Activated CD4-positive, alpha-beta T cell treated with anti-CD3 and anti-CD28 coated beads for 4 hours (primary cell): ENCODE results near the gene DBNDD2.

Experiments used
- DNase-seq, 2 donors: peaks; one replicate each; pipeline ENCODE4 v3.0.0-alpha.2; 2020

The DBNDD2 gene

GRCh38 chr20:45419188-45420091 lies 11.4 kb downstream of the DBNDD2 start:
- no peak for DNase-seq

DNA sequence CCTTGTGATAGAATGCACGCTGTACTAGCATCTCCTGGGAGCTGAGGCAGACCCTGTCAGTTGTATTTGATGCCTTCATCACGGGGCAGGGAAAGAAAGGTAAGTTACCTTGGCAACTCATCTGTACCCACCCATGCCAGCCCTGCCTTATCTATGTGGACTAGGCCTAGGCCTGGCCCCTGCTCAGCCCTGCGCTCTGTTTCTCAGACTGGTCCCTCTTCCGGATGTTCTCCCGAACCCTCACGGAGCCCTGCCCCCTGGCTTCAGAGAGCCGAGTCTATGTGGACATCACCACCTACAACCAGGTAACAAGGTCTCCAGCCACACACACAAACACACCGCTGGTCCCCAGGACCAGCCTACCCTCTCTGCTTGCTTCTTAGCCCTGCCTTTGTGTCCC lies 12.0 kb downstream of the DBNDD2 start:
- no peak for DNase-seq

- no peak for DNase-seq
Measured at GRCh38 chr20:45423700-45424099, 15.6 kb downstream of the DBNDD2 start.

DNA sequence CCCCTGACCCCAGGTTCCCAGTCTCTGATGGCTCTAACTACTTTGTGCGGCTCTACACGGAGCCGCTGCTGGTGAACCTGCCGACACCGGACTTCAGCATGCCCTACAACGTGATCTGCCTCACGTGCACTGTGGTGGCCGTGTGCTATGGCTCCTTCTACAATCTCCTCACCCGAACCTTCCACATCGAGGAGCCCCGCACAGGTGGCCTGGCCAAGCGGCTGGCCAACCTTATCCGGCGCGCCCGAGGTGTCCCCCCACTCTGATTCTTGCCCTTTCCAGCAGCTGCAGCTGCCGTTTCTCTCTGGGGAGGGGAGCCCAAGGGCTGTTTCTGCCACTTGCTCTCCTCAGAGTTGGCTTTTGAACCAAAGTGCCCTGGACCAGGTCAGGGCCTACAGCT lies 17.5 kb downstream of the DBNDD2 start:
- no peak for DNase-seq

- DNase-seq = no peak
Measured at GRCh38 chr20:45426320-45427016, 18.4 kb downstream of the DBNDD2 start.

GRCh38 chr20:45427236-45428149 lies 19.4 kb downstream of the DBNDD2 start:
- DNase-seq = no peak

GRCh38 chr20:45429618-45430017 lies 21.5 kb downstream of the DBNDD2 start:
- no peak for DNase-seq

- DNase-seq = no peak
Measured at GRCh38 chr20:45432294-45432693, 24.2 kb downstream of the DBNDD2 start.

DNA sequence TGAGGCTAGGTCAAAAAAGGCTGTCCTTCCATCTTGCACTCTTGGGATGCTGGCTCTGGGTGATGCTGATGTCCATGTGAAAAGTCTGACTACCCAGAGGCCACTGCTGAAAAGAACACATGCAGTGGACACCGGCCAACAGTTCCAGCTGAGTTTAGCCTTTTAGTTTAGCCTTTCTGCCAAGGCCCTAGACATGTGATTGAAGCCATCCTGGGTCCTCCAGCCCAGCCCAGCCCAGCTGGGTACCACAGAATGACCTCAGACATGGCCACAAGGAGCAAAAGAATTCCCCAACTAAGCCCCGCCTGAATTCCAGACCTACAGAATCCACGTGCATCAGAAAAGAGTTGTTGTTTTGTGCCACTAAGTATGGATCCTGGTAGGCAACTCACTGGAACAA lies 25.2 kb downstream of the DBNDD2 start:
- DNase-seq = no peak

DNA sequence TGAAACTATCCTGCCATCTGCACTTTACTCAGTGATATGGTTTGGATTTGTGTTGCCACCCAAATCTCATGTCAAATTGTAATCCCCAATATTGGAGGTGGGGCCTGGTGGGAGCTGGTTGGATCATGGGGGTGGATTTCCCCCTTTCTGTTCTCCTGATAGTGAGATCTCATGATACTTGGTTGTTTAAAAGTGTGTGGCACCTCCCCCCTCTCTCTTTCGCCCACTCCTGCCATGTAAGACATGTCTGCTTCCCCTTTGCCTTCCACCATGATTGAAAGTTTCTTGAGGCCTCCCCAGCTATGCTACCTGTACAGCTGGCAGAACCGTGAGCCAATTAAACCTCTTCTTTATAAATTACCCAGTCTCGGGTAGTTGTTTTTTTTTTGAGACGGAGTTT lies 25.9 kb downstream of the DBNDD2 start:
- DNase-seq = no peak

- peak; percentile 82 to 90 for DNase-seq
Measured at GRCh38 chr20:45436732-45437485, 28.8 kb downstream of the DBNDD2 start.

DNA sequence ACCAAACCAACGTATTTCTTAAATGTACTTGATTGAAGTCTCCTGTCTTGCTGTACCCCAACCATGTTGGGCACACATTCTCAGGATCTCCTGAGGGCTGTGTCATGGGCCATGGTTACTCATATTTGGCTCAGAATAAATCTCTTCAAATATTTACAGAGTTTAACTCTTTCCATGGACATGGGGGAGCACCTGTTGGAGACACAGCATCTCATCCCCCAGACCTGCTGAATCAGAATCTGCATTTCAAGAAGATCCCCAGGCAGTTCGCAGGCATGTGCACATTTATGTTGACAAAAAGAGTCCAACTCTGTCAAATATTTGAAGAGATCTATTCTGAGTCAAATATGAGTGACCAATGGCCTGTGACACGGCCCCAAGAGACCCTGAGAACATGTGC lies 32.3 kb downstream of the DBNDD2 start:
- no peak for DNase-seq

DNA sequence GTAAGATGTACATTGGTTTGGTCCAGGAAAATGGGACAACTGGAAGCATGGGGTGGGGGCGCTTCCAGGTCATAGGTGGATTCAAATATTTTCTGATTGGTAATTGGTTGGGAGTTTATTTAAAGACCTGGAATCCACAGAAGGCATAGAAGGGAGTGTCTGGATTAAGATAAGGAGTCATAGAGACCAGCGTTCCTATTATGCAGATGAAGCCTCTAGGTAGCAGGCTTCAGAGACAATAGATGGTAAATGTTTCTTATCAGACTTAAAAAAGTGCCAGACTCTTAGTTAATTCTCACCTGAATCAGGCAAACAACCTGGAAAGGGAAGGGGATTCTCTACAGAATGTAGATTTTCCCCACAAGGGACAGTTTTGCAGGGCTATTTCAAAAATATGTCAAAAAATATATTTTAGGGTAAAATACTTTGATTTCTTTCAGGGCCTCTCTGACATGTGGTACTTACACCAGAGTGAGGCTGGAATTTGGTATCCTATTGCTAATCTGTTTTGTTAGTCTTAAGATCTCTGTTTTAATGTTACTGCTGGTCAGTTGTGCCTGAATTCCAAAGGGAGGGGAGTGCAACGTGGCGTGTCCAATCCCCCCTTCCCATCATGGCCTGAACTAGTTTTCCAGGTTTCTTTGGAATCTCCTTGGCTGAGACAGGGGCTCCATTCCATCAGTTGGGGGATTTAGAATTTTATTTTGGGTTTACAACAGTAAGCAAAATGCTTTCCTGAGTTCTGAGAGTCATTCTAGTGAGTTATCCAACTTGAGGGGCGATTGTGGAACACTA lies 33.0 kb downstream of the DBNDD2 start:
- no peak for DNase-seq

GRCh38 chr20:45441746-45442145 lies 33.7 kb downstream of the DBNDD2 start:
- no peak for DNase-seq

DNA sequence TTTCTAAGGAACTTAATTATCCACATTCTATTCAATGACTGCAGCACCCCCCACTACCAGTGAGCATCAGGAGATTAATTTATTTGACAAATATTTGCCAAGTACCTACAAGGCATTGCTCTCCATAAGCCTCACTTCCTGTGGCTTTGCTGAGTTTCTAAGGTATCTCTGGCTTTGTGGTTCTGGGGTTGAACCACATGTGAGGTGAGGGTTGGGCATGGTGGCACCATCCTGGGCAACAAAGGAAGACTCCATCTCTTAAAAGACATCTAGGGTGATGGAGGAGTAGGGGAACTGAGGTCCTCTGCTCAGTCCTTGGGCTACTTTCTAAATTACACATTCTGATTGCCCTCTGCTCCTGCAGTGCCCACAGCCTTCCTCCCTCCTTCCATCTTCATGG lies 36.0 kb downstream of the DBNDD2 start:
- DNase-seq = no peak

- DNase-seq = peak in 1 of 2 donors; percentile 20
Measured at GRCh38 chr20:45445805-45446562, 37.9 kb downstream of the DBNDD2 start.

DNA sequence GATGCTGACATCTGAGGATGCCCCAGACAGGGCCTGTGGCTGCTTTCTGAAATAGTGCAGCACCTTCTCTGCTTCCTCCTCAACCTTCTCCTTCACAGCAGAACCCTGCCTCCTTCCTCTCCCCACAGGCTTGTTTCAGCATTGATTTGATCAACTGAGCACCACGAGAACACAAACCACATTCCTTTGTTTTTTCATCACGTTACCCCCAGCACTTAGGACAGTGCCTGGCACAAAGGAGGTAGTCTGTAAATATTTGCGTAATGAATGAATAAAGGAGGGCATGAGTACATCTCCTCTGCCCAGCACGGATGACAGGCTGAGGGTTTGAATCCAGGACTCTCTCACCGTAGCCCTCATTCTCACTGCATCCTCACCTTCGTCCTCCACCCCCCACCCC lies 40.2 kb downstream of the DBNDD2 start:
- no peak for DNase-seq

DNA sequence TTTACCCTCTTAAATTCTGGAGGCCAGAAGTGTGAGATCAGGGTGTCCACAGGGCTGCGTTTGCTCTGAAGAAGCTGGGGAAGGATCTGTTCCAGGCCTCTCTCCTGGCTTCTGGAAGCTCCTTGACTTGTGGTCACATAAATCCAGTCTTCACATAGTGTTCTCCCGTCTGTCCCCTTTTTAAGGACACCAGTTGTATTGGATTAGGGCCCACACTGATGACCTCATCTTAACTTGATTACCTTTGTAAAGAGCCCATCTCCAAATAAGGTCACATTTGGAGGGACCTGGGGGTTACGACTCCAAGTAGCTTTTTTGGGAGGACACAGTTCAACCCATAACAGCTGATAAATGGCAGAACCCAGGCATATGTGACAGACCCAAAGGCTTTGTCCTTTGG lies 41.4 kb downstream of the DBNDD2 start:
- no peak for DNase-seq

- peak in 1 of 2 donors; percentile 23 for DNase-seq
Measured at GRCh38 chr20:45450097-45450818, 42.2 kb downstream of the DBNDD2 start.

DNA sequence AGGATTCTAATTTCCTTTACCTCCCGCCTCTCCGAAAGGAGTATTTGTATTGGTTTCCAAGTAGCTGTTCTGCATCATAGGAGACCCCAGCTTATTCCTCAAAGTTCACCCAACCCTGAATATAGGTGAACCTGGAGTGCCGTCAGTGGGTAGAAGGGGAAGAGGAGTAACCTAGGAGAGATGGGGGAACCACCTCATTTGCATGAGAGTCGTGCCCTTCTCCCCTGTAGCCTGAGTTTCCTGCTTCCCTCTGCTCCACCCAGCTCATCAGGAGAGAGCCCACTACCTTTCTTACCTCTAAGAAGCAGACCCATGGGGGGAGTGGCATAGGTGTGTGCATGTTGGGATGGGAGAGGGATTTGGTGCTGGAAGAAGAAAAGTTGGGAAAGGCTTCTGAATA lies 44.1 kb downstream of the DBNDD2 start:
- DNase-seq = no peak
